MM.1S (cell line): ENCODE data around the gene CNTN5.

Experiments
- DNase-seq: peaks from one replicate; pipeline ENCODE4 v3.0.0-alpha.2; 2015
- H2AFZ ChIP-seq: fragments of 300-600 bp; sonication (generic); 2 replicates; pipeline ENCODE4 v1.6.0; 2016; ENCODE audit warnings: antibody characterized with exemption, low read length
- H3F3A ChIP-seq: fragments of 300-600 bp; sonication (generic); 2 replicates; pipeline ENCODE4 v1.6.1; 2016; ENCODE audit warnings: mild to moderate bottlenecking, antibody characterized with exemption, low read length, moderate library complexity, mixed read lengths; ENCODE audit not compliant: insufficient read depth
- H3K27ac ChIP-seq: fragments of 300-600 bp; sonication (generic); 2 replicates; pipeline ENCODE4 v1.5.1; 2016; ENCODE audit warnings: mild to moderate bottlenecking, low read length
- H3K27me3 ChIP-seq: fragments of 300-600 bp; sonication (generic); replicated peaks from 2 replicates; pipeline ENCODE4 v1.6.0; 2016; ENCODE audit warnings: low read length; ENCODE audit not compliant: insufficient read depth
- H3K36me3 ChIP-seq: fragments of 300-600 bp; sonication (generic); replicated peaks from 2 replicates; pipeline ENCODE4 v1.6.1; 2016; ENCODE audit warnings: mild to moderate bottlenecking, low read length, mixed read lengths; ENCODE audit not compliant: insufficient read depth
- H3K4me1 ChIP-seq: fragments of 300-600 bp; sonication (generic); 2 replicates; pipeline ENCODE4 v1.6.1; 2016; ENCODE audit warnings: low read length, mixed read lengths
- H3K4me2 ChIP-seq: fragments of 300-600 bp; sonication (generic); 2 replicates; pipeline ENCODE4 v1.6.0; 2016; ENCODE audit warnings: low read depth, low read length
- H3K4me3 ChIP-seq: fragments of 300-600 bp; sonication (generic); 2 replicates; pipeline ENCODE4 v1.5.1; 2016; ENCODE audit warnings: low read length, mixed read lengths
- H3K79me2 ChIP-seq: fragments of 300-600 bp; sonication (generic); 2 replicates; pipeline ENCODE4 v1.6.1; 2016; ENCODE audit warnings: mixed run types, low read length, mixed read lengths
- H3K9ac ChIP-seq: fragments of 300-600 bp; sonication (generic); 2 replicates; pipeline ENCODE4 v1.6.1; 2016; ENCODE audit warnings: low read length, mixed read lengths
- H3K9me2 ChIP-seq: fragments of 300-600 bp; sonication (generic); replicated peaks from 2 replicates; pipeline ENCODE4 v1.6.1; 2016; ENCODE audit warnings: mild to moderate bottlenecking, low read length, mixed read lengths; ENCODE audit not compliant: insufficient read depth
- H3K9me3 ChIP-seq: fragments of 300-600 bp; sonication (generic); replicated peaks from 2 replicates; pipeline ENCODE4 v1.6.1; 2016; ENCODE audit warnings: mild to moderate bottlenecking, low read length, mixed read lengths; ENCODE audit not compliant: insufficient read depth
- H4K20me1 ChIP-seq: fragments of 300-600 bp; sonication (generic); 2 replicates; pipeline ENCODE4 v1.6.1; 2016; ENCODE audit warnings: mild to moderate bottlenecking, low read length, moderate library complexity, mixed read lengths; ENCODE audit not compliant: insufficient read depth
- EZH2 ChIP-seq: fragments of 300-600 bp; sonication (generic); optimal IDR thresholded peaks from 2 replicates; pipeline ENCODE3; 2017; ENCODE audit warnings: low read depth, mild to moderate bottlenecking, antibody characterized with exemption, low read length, mixed read lengths
- EZH2phosphoT487 ChIP-seq: fragments of 300-600 bp; sonication (generic); IDR thresholded peaks from 2 replicates; pipeline ENCODE4 v1.6.1; 2018; ENCODE audit warnings: antibody characterized with exemption, low read length
- TF ChIP-seq, protein P1 (sequence below): fragments of 300-600 bp; sonication (generic); IDR thresholded peaks from 2 replicates; pipeline ENCODE4 v1.5.1; 2016; ENCODE audit warnings: antibody characterized with exemption, low read length, mixed read lengths

The CNTN5 gene

GRCh38 chr11:99171330-99171729, 150.6 kb downstream of the CNTN5 start:
- Histone ChIP-seq H3K4me1 (no peaks in the 10 kb centered on the region), H3K9me2 (no peaks in the 10 kb centered on the region), H2AFZ (no peak overlapping the region), H4K20me1 (no peaks in the 10 kb centered on the region), H3K27me3 (no peaks in the 10 kb centered on the region), H3K4me3 (no peak overlapping the region), H3K9ac (no peak overlapping the region), H3K9me3 (no peaks in the 10 kb centered on the region), H3K36me3 (no peaks in the 10 kb centered on the region), H3K4me2 (no peak overlapping the region), H3F3A (no peaks in the 10 kb centered on the region), H3K79me2 (no peaks in the 10 kb centered on the region), H3K27ac (no peak overlapping the region)
- TF ChIP-seq, protein P1, sequence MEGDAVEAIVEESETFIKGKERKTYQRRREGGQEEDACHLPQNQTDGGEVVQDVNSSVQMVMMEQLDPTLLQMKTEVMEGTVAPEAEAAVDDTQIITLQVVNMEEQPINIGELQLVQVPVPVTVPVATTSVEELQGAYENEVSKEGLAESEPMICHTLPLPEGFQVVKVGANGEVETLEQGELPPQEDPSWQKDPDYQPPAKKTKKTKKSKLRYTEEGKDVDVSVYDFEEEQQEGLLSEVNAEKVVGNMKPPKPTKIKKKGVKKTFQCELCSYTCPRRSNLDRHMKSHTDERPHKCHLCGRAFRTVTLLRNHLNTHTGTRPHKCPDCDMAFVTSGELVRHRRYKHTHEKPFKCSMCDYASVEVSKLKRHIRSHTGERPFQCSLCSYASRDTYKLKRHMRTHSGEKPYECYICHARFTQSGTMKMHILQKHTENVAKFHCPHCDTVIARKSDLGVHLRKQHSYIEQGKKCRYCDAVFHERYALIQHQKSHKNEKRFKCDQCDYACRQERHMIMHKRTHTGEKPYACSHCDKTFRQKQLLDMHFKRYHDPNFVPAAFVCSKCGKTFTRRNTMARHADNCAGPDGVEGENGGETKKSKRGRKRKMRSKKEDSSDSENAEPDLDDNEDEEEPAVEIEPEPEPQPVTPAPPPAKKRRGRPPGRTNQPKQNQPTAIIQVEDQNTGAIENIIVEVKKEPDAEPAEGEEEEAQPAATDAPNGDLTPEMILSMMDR: no peak
- no peak for TF ChIP-seq EZH2phosphoT487
- no peak for TF ChIP-seq EZH2
- DNase-seq: no peak

DNA sequence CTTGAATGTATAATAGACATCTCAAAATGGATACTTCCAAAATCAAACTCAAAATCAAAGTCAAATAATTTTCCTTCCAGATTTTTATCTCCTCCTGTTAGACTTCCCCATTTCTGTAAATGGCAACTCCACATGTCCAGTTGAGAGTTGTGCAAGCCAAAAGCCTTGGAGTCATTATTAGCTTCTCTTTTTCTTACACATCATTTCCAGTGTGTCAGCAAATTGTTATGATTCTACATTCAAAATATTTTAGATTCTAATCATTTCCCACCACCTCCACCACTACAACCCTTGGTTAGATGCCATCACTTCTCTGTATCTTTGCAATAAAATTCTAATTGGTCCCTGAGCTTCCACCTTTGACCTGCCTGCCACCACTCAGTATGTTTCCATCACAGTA, 155.7 kb downstream of the CNTN5 start:
- no peaks in the 10 kb centered on the region for H3K4me1 ChIP-seq
- H3K36me3 ChIP-seq: no peaks in the 10 kb centered on the region
- no peaks in the 10 kb centered on the region for H3K27me3 ChIP-seq
- H3K4me3 ChIP-seq: no peak overlapping the region
- H4K20me1 ChIP-seq: no peaks in the 10 kb centered on the region
- no peaks in the 10 kb centered on the region for H3K9me3 ChIP-seq
- DNase-seq: no peak
- H3F3A ChIP-seq: no peaks in the 10 kb centered on the region
- no peaks in the 10 kb centered on the region for H3K9me2 ChIP-seq
- TF ChIP-seq EZH2: no peak
- TF ChIP-seq EZH2phosphoT487: no peak
- TF ChIP-seq, protein P1: no peak
- H2AFZ ChIP-seq: no peak overlapping the region
- no peaks in the 10 kb centered on the region for H3K79me2 ChIP-seq
- no peak overlapping the region for H3K27ac ChIP-seq
- no peak overlapping the region for H3K9ac ChIP-seq
- no peak overlapping the region for H3K4me2 ChIP-seq

GRCh38 chr11:99177446-99177845, 156.7 kb downstream of the CNTN5 start:
- Histone ChIP-seq H3K9ac (no peak overlapping the region), H3K4me1 (no peaks in the 10 kb centered on the region), H2AFZ (no peak overlapping the region), H3F3A (no peaks in the 10 kb centered on the region), H3K36me3 (no peaks in the 10 kb centered on the region), H3K9me3 (no peaks in the 10 kb centered on the region), H3K79me2 (no peaks in the 10 kb centered on the region), H4K20me1 (no peaks in the 10 kb centered on the region), H3K9me2 (no peaks in the 10 kb centered on the region), H3K27ac (no peak overlapping the region), H3K4me3 (no peak overlapping the region), H3K4me2 (no peak overlapping the region), H3K27me3 (no peaks in the 10 kb centered on the region)
- TF ChIP-seq EZH2phosphoT487 (no peak), EZH2 (no peak)
- TF ChIP-seq, protein P1: no peak
- DNase-seq: no peak

- Histone ChIP-seq H3K79me2 (no peaks in the 10 kb centered on the region), H3F3A (no peaks in the 10 kb centered on the region), H3K4me3 (no peak overlapping the region), H3K4me2 (no peak overlapping the region), H3K27ac (no peak overlapping the region), H2AFZ (no peak overlapping the region), H3K36me3 (no peaks in the 10 kb centered on the region), H3K9ac (no peak overlapping the region), H3K4me1 (no peaks in the 10 kb centered on the region), H4K20me1 (no peaks in the 10 kb centered on the region), H3K27me3 (no peaks in the 10 kb centered on the region), H3K9me3 (no peaks in the 10 kb centered on the region), H3K9me2 (no peaks in the 10 kb centered on the region)
- TF ChIP-seq, protein P1: no peak
- TF ChIP-seq EZH2 (no peak), EZH2phosphoT487 (no peak)
- DNase-seq: no peak
Observed at GRCh38 chr11:99184146-99184545, 163.4 kb downstream of the CNTN5 start.
